Activated CD4-positive, alpha-beta T cell treated with anti-CD3 and anti-CD28 coated beads for 48 hours (primary cell): Measurements from ENCODE around the gene NSF.
"Not testable (repeated sequence)": the region's sequence is repeated elsewhere in the genome, so short reads cannot be mapped to it uniquely, and the experiment has no call there.

Source experiments
- DNase-seq: peaks from one replicate; pipeline ENCODE4 v3.0.0-alpha.2; 2020

NSF gene

DNA sequence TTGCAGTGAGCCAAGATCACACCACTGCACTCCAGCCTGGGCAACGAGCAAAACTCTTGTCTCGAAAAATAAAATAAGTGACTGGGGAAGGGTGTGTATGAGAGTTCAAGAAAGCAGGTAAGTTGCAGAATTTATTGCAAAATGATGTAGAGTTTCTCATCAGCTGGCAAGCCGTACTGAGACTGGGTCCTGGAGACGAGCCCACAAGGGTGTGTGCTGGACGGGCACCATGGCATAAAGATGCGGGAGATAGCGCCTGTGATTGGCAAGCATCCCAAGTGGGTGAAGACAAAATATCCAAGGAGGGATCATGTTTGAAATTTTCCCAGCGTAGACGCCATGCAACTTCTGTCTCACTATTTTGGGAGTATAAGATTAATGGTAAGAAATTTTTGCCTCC lies 168.7 kb downstream of the NSF start:
- DNase-seq = no peak

DNA sequence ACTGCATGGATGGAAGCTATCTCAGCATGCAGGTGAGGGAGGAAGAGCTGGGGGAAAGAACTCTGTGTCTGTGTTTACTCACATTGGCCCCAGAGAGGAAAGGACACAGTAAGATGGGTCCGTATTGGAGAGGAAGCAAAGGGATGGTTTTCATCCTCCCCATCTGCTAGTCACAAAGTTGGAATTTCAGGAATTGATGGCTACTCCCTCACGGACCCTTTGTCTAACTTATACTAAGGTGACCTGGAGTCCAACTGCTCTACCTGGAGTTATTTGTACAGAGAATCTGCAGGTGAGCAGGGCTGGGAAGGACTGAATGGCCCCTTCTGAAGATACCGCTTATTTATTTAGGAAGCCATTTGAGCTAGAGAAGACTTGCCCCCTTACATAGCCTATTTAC lies 172.9 kb downstream of the NSF start:
- no peak for DNase-seq

DNA sequence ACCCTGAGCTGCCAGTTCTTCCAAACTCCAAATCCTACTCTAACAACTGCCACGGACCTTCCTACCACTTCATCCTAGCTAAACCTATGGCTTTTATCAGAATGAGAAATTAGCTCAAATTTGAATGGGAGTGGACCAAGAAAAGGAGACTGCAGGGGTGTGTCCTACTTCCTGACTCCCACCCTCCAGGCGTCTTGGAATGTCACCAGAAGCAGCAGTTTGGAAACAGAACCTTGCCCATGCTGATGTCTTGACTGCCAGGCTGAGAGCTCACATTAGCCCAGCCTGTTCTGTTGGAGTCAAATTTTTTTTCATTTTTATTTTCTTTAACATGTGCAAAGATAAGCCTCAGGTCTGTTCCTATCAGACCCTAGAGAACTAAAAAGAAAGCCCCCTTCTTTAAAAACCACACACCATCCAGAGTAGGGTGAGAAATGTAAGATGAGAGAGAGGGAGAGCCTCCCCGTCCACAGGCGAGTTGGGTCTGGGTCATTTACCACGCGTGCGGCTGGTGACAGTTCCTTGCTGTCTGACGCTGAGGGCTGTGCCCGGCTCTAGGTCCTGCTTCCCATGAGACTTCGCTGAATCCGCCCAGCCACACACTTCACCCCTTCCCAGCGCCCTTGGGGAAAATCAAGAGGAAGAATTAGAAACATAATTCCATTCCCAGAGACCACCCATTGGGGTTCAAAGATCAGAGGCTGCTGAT lies 173.7 kb downstream of the NSF start:
- no peak for DNase-seq

DNA sequence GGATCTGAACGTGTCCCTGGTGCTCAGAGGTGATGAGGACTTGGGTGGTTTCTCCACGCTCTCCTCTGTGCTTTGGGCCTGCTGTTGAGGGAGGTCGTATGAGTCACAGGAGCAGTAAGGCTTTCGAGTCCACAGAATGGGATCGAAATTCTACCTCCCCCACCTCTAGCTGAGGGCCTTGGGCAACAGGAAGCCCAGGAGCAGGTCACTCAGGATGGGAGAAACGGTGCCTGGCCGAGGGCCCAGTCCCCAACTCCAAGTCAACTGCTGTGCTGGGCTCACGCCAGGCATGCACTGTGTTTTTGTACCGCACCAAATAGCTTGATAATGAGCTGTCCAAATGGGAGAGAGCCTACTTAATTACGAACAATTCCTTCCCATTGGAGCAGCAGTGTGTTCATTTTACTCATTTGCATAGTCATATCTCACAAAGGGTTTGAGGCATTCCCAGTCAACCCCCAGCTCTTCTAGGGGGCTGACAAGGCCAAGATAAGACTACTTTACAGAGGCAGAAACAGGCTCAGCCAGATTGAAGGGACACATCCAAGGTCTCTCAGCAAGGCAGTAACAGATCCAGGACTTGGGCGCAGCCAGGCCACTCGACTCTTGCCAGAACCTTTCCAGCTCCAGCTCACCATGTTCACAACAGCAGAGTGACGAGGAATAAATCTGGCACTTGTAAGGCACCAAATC lies 174.4 kb downstream of the NSF start:
- no peak for DNase-seq

DNA sequence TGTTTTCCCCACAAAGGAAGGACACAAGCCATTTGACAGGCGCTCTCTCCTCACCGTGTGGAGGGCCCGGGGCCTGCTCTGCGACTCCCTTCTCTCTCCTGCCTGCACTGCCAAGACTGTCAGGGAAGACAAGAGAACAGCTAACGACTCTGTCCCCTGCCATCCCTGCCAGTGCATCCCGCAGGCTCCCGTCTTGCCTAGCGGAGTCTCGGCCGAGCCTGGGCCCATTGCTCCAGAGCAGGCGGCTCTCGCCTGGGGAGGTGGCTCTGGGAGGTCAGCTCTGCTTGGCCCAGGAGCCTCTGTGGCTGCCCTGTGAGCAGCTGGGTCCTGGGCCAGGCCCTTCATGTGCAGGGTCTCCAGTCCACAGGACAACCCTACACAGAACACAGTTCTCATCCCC lies 175.0 kb downstream of the NSF start:
- no peak for DNase-seq

DNA sequence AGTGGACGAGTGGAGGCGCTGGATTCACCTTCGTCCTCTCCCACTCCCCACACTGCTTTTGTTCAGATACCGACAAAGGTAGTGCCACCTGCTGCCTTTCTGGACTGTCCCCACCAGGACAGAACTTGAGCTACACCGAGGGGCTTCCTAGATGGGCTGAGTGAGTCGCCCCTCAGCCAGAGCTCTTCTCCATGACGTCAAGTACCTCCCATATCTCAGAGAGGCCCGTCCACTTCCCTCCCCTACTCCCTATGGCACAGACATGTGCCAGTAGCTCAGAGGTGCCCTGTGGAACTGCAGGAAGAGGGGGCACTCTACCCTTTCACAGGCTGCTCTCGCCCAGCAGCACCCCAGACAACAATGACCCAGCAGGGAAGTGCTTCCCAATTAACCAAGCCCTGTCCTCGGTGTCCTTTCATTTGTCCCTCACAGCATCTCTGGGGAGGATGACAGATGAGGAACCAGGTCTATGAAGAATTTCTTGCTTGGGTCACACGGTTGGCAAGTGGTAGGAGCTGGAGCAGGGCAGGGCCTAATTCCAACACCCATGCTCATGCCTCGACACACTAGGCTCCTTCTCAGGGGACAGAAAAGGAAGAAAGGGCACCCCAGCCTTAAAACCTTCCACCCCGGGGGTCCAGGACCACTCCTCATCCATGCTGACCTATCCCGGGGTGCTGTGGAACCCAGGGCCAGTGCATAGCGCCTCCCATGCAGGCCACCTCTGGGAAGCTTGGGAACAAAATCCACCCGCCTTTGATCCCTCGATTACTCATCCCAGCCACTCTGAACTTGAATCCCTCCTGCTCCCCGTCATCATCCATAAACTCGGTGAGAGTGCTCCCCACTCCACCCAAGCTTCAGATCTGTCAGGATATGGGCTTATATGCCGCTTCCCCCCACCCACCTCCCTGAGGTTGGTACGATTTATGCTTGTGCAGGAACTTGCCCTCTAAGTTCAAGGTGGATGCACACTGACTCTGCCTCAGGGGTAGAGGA lies 176.3 kb downstream of the NSF start:
- DNase-seq = no peak

DNA sequence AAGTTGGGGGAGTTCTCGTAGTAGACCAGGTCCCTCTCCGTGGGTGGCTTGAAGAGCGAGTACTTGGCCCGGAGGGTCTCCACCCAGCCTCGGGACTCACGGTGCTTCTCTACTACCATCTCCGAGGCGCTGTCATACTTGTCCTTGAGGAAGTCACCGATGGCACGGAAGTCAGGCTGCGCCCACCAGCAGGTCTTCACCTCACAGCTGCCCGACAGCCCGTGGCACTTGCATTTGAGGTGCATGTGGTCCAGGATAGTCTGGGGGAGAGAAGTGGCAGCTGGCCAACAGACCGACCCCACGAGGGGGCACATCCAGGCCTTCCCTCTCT lies 178.0 kb downstream of the NSF start:
- no peak for DNase-seq

DNA sequence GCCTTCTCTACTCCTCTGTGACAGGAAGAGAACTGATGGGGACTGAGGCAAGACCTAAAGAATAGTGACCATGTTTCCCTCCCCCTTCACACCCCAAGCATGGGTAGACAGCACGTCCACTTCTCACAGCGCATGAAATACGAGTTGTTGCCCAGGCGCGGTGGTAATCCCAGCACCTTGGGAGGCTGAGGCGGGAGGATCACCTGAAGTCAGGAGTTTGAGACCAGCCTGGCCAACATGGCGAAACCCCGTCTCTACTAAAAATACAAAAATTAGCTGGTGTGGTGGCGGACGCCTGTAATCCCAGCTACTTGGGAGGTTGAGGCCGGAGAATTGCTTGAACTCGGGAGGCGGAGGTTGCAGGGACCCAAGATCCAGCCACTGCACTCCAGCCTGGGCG lies 178.4 kb downstream of the NSF start:
- not testable (repeated sequence) for DNase-seq

DNA sequence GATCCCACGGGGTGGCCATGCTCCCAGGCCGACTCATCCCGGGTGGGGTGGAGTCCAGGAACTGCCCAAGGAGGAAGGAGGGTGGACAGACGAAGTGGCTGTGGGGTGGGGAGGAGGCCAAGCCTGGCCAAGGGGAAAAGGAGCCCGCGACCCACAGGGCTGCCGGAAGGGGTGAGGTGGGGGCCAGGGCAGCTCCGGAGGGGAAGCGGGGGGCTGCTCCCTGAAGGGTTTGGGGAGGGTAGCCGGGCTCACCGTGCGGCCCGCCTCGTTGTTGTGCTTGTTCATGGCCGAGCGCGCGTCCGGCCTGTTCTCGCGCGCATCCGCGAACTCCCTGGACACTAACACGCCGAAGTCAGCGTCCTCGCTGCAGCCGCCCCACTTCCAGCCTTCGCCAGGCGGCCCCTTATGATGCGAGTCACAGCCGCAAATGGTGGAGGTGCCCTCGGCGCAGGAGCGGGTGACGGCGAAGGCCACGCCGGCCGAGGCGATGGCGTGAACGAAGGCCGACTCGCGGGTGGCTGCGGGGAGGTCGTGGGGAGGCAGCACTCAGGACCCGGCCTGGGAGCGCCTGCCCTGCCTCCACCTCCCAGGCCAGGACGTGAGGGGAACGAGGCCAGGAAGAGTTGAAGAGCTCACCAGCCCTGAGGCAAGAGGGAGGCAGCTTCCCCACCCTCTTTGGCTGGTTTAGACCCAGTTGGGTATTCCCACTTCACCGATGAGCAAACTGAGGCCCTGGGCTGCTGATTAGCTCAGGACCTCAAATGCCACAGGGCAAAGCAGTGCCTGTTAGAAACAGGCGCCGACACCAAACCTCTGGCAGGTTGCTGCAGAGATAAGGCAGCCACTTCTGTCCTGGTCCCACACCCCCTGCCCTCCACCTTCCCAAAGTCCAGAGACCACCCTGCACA lies 179.3 kb downstream of the NSF start:
- DNase-seq = no peak

DNA sequence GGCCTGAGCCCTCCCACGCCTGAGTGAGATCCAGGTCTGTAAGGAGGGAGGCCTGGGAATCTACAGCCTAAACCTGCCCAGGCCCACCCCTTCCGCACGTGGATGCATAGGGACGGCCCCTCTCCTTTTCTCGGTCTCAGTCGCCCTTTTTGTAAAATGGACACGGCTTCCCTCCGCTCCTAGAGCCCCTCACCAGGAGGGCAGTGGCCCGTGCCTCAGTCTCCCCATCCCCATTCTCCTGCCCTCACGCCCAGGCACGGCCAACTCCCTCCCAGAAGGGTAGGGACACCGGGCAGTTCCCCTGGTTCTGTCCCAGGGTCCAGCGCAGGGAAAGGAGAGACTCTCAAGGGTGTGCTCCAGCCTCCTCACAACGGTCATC lies 180.0 kb downstream of the NSF start:
- DNase-seq = no peak

DNA sequence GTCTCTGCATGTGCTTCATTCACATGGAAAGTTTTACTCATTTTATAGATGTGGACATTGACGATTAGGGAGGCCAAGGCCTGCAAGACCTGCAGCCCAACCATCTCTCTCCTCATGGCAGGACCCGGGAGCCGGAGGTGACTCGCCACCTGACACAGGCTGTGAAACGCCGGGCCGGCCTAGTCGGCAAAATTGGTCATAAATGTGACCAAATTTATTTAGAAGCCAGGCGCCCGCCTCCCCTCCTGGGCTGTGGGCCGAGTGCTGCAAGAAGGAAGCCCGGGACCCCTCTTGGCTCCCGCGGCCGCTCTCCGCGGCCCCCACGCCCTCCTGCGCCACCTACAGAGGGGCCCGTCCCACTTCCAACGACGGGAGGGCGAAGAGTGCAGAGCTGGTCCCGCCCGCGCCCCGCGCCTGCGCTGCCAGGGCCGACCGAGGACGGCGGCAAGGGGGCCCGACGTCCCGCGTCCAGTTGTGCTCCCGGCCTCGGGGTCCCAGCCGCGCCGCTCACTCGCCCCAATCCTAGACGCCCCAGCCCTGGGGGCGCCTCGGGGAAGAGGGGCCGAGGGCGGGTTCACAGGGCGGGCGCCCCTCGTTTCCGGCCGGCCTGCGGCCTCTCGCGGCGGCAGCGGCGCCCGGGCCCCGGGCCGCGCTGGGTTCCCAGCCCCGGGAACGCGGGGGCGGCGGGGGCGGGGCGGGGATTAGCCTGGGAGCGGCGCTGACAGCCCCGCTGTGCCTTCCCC lies 180.5 kb downstream of the NSF start:
- DNase-seq = peak; percentile 52

DNA sequence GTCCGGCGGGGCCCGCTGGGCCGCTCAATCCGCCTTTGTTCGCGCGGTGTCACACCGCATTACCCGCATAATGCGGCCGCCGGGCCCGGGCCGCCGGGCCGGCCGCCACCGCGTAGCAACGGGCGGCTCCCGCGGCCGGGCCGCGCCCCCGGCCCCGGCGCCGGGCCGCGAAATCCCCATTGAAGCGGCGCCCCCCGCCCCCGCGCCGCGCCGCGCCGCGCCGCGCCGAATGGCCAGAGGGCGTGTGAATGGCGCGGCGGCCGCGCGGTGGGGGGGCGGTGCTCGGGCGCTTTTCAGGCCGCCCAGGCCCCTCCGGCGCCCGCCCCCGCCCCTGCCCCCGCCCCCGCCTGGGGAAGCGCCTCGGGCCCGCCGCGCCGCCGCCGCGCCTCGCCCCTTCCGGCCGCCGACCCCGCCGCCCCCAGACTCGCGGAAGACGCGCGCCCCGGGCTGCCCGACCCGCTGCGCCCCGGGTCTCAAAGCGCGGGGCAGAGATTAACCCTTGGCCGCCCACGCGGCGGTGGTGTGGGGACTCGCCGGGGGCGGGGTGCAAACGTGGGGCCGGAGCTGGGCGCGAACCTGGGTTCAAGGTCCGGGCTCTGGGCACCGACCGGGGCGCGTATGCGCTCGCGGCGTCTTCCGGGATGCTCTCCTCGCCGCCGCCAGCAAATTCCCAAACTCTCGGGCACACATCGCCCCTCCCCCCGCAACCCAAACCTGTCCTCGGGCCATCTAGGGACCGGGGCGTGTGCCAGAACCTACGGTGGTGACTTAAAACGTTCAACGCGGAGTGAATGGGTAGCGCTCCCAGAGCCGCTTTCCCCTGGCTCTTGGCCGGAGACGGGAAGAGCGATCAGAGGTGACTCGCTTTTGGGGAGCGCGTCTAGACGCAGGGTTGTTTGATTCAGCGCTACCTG lies 181.3 kb downstream of the NSF start:
- peak; percentile 29 for DNase-seq

DNA sequence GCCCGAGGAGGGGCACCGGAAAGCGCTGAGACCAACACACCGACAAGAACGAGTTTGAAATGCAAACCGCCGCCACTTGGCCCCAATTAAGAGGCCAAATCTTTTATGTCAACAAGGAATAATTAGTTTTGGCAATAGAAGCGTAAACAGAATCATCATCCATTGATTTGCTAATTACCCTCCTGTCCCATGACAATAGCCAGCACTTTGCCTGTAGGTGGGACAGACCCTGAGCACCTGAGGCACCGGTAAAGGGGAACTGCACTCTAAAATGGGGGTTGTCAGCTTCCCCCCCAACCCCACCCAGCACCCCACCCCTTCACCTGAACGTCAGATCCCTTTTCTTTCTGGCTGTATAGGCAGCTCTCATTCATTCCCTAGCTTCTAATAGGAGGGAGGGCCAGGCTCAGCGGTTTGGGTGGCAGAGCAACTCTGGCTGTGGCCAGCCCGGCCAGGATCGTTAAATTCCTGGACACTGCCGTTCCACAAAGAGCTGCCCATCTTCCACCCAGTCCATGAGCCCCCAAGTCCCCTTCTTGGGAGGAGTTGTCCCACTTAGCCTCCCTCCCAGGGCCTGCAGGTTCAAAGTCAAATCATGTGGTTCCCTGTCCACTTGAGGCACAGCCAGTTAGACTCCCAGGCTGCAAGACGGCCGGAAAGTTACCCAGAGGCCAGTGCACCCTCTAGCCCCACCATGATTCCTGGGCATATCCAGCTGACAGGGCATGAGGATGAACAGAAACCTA lies 182.2 kb downstream of the NSF start:
- DNase-seq = no peak

DNA sequence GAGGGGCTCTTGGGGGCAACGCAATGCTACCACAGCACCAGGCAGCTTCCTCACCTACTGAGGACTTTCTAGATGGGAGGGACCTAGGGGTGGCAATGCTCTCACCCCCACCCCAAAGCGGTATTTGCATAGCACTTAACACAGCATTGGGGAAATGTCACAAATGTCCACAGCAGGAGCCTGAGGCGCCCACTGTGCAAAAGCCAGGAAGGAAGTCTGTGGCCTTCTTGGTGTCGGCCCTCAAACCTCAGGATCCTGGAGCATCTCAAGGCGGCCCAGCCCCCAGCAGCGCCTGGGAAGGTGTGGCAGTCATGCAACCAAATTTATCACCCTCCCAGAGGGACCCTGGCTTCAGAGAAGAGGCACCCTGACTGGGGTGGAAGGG lies 182.7 kb downstream of the NSF start:
- DNase-seq = no peak

DNA sequence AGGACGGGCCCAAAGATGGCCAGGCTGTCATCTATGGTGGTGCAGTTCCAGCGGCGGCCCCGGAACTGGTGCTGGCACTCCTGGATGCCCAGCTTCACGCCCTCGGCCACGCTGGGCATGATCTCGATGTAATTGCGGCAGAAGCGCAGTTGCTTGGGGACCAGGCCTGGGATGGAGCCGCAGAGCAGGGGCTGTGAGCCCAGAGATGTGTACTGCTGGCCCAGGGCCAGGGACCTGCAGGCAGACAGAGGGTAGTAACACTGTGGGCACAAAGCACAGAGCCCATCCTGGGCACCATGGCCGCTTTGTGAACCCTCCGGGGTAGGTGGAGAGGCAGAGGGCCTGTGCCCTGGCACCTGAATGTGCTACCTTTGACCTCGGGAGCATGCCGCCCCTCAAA lies 183.2 kb downstream of the NSF start:
- no peak for DNase-seq

DNA sequence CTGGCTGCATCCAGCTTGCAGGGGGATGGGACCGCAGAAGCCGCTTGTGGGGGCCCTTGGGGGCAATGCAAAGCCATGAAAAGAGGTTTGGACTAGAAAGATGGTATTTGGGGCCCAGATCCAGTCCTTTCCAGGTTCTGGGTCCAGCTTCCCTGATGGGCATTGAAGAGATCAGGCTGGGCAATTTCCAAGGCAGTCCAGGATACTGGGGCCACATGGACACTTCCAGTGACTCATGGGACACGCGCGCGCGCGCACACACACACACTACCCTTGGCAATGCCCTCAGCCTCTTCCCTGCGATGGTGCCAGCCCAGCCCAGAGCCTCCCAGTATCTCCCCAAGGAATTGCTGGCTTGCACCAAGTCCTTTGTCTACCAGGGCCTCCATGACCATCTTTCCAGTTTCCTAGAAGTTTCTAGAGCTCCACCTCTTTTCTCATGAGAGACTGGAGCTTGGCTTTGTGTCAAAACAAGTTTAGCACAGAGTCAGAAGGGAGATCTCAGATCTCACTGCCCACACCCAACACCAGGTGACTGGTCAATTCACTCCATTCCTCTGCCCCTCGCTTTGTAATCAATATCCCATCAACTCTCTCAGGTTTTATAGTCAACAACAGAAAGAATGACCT lies 183.8 kb downstream of the NSF start:
- DNase-seq = no peak

DNA sequence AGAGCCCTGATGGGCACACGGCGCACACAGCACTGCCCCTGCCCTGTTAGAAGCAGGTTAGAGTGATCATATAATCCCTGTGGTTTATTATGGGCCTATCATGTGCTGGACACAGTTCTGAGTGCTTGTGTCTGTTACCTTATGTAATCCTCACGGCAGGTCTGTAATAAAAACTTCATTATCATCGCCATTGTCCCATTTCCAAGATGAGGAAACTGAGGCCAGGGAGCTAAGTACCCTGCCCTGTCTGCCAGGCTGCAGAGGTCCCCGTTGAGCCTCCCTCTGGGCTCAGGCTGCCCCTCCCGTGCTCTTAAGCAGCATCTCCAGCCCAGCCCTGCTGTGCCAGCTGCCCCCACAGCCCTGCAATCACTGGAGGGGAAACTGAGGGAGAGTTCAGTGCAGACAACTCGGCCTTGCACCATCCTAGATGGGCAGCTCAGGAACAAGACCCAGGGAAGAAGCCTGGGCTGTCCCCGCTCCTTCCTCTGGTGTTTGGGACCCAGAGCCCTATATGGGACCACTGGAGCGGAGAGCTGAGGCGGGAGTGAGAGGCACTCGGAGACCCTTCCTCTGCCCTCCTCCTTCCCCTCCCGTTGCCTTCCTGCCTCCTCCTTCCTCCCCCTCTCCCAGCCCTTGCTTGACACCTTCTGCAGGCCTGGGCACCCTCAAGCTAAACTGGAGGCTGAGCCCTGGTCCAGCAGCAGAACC lies 186.0 kb downstream of the NSF start:
- DNase-seq = no peak

DNA sequence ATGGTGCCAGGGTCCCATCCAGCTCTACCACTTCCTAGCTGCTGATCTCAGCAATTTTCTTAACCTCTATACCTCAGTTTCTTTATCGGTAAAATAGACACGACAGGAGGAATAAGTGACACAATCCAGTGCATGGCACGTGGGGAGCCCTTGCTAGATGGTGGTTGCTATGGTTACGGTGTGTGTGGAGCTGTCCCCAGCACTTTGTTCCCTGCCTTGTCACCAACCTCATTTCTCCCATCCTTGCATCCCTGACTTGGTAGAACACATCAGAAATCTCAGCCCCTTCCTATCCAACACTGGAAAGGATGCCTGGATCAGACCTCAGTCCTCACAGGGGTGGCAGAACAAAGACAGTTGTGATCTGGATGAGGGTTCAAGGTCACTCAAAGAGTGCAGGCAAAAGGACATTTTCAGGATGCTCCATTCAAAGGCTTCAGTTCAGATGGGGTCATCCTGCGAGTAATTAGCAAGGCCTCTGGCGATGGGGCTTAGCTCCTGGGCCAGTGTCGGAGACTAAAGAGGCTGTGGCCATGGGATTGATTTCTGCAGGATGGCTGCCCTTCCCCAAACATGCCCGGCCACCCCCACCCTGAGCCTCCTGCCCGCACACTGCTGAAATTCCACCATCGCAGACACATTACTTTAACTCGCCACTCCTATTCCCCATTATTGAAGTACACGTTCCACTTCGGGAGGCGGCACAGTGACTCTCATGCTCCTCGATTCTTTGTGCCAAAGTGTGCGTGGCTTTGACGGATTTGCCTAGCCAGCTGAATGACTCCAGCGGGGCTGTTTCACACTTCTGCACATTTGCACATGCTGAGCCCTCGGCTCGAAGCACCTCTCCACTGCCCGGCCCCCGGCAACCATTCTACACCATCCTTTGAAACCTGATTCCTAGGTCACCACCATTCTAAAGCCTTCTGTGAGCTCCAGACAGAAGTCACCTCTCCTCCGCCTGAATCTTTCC lies 187.8 kb downstream of the NSF start:
- DNase-seq = no peak
